NCI-H1930 (cell line): Measurements from ENCODE around the gene LIMS2.

Source experiments
- DNase-seq, 2 experiments: peaks; one replicate each; lab custom pipeline; 2025; lab: John Stamatoyannopoulos, UW

Gene LIMS2

GRCh38 chr2:127658641-127659407 is 16.5 kb downstream of the LIMS2 start:
- no peak for DNase-seq

- no peak for DNase-seq
Measured at GRCh38 chr2:127658146-127658545, 17.2 kb downstream of the LIMS2 start.

GRCh38 chr2:127657232-127657595 is 18.1 kb downstream of the LIMS2 start:
- no peak for DNase-seq

GRCh38 chr2:127656569-127657231 is 18.6 kb downstream of the LIMS2 start:
- no peak for DNase-seq

GRCh38 chr2:127655209-127656073 is 19.9 kb downstream of the LIMS2 start:
- no peak for DNase-seq

GRCh38 chr2:127654838-127655175 is 20.5 kb downstream of the LIMS2 start:
- no peak for DNase-seq

GRCh38 chr2:127654084-127654837 is 21.1 kb downstream of the LIMS2 start:
- no peak for DNase-seq

- no peak for DNase-seq
Measured at GRCh38 chr2:127653421-127654083, 21.8 kb downstream of the LIMS2 start.

- DNase-seq: no peak
Measured at GRCh38 chr2:127652786-127653357, 22.5 kb downstream of the LIMS2 start.

- no peak for DNase-seq
Measured at GRCh38 chr2:127651971-127652550, 23.3 kb downstream of the LIMS2 start.

GRCh38 chr2:127651381-127651809 is 23.9 kb downstream of the LIMS2 start:
- DNase-seq: no peak

- no peak for DNase-seq
Measured at GRCh38 chr2:127650785-127651380, 24.4 kb downstream of the LIMS2 start.

GRCh38 chr2:127650041-127650784 is 25.1 kb downstream of the LIMS2 start:
- no peak for DNase-seq

- peak; percentile 57 to 59 for DNase-seq
Measured at GRCh38 chr2:127649684-127650040, 25.7 kb downstream of the LIMS2 start.

GRCh38 chr2:127649100-127649611 is 26.2 kb downstream of the LIMS2 start:
- no peak for DNase-seq

GRCh38 chr2:127648321-127648720 is 27.0 kb downstream of the LIMS2 start:
- DNase-seq: no peak

- DNase-seq: no peak
Measured at GRCh38 chr2:127647242-127648190, 27.8 kb downstream of the LIMS2 start.
